HuH-7 (cell line): ENCODE measurements around the gene ARPC4.
A peak's percentile ranks its signal among the peaks of the same experiment; 100 is the strongest.

Experiments used
- DNase-seq: peaks from one replicate; pipeline ENCODE4 v3.0.0; 2011; ENCODE audit warnings: low spot score

The ARPC4 gene

DNA sequence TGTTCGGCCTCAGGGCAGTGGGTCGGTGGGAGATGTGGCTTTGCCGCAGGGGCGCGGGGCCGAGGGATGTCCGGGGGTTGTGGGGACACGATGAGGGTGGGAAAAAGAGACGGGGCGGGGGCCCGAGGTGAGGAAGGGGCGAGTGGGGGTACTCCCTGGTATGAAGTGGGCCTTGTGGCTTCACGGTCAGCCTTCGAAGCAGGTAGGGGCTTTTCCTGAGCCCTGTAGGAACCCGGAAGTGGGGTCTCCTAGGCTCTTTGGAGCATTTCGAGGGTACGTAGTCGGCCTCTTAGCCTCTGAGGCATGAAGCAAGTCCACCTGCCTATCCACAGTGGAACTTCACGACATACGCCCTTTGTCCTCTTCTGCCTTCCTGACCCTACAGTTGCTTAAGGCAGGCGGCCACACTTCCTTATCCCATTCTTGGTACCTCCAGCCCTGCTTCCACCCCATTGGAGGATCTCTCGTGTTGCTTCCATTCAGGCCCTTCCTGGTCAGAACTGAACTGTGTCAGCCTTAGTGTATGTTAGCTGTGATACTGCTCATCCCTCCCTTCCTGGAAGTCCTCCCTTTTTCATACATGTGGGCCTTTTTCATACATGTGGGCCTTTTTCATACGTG lies 389 bp downstream of the ARPC4 start:
- peak; percentile 43 for DNase-seq

DNA sequence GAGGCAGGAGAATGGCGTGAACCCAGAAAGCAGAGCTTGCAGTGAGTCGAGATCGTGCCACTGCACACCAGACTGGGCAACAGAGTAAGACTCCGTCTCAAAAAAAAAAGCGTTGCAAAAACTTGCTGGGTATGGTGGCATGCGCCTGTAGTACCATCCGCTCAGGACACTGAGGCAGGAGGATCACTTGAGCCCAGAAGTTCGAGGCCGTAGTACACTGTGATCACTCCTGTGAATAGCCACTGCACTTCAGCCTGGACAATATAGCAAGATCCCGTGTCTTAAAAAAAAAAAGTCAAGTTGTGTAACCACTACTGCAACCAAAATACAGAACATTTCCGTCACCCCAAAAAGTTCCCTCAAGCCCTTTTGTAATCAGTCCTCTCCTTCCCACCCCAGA lies 1.5 kb downstream of the ARPC4 start:
- DNase-seq, result no peak

DNA sequence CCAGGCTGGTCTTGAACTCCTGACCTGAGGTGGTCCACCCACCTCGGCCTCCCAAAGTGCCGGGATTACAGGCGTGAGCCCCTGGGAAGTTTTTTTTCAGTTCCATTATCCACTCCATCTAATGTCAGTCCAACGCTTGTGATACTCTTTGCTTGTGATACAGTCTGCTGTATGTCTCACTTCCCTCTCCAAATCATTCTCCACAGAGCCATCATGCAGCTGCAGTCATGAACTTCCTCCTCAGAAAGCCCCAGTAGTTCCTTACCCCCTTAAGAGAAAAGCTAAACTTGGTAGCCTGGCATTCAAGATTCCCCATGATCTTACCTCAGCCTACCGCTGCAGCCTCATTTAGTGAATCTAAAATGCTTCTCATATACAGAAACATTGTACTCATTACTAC lies 2.3 kb downstream of the ARPC4 start:
- no peak for DNase-seq

DNA sequence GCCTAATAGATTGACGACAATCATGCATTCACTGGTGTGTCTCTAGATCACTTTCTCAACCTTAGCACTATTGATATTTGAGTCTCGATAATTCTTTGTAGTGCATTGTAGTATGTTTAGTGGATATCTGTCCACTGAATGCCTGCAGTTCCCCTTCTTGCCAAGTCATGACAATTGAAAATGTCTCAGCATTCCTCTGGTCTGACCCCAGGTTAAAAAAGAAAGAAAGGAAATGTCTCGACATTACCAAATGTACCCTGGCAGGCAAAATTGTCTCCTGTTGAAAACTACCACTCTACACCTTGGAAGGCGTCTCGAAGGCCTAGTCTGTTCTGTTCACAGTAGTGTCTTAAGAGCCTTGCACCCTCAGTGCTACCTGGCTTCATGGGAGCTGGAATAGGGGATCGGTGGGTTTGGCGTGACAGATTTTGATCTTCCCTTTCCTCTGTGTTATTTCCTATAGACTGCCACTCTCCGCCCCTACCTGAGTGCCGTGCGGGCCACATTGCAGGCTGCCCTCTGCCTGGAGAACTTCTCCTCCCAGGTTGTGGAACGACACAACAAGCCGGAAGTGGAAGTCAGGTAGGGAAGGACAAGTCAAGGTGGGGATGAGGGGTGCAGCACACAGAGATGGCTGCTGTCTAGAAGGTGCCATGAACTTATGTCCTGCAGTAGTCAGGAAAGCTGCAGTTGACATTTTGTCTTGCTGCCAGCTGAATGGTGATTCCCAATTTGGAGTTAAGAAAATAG lies 4.5 kb downstream of the ARPC4 start:
- DNase-seq, result no peak

DNA sequence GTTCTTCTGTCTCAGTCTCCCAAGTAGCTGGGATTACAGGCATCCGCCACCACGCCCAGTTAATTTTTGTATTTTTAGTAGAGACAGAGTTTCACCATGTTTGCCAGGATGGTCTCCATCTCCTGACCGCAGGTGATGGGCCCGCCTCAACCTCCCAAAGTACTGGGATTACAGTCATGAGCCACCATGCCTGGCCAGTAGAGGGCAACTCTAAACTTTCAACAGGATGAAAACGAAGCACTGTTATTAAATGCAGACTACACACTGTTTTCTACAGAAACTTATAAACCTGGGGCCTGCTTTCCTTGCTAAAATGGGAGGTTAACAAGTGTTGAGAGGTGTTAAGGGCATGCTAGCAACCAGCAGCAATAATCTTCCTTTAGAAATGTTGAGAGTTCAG lies 7.6 kb downstream of the ARPC4 start:
- DNase-seq, result peak; percentile 47

DNA sequence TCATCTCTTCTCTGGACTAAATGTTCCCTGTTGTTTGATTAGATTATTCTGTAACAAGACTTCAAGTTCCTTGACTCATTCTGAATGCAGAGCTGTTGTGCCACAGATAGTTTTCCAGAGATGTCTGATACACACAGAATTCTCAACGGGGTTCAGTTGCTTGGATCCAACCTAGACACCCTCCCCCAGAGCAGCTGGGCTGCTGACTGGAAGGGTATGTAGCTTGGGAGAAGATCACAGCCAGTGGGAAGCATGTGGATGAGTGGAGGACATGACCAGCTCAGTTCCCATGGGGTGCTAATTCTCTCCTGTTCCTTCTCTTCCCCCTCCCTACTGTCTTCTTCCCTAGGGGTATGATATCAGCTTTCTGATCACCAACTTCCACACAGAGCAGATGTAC lies 10.6 kb downstream of the ARPC4 start:
- no peak for DNase-seq

DNA sequence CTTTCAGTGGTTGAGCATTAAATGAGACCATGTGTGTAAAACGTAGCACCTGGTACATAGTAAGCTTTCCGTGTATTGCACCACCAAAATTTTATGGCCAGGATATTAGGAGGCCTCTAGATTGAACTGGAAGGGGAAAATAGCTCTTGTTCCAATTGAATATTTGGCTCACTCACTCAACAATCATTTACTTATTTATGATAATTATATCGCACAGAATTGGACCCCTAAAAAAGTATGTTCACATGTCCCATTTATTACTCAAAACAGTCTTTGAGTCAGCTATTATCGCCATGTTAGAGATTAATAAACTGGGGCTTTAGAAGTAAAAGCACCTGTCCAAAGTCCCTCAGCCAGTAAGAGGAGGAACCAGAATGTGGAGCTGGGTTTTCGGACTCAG lies 12.1 kb downstream of the ARPC4 start:
- DNase-seq, result no peak

DNA sequence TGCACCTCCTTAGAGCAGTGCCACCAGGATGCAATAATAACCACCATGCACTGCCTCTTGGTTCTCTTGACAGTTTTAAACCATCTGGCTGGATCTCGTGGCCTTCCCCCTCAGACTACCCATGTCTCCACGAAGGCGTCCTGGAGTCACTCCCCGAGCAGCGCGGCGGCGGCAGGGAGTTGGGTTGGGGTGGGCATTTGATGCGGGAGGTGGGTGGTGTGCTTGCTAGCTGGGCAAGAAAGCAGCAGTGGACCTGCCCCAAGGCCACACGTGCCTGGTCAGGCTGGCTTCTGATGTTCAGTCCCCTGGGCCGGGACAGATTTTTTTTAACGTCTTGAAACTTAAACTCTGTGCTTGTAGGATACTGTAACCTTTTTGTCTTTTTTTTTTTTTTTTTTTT lies 13.3 kb downstream of the ARPC4 start:
- no peak for DNase-seq

DNA sequence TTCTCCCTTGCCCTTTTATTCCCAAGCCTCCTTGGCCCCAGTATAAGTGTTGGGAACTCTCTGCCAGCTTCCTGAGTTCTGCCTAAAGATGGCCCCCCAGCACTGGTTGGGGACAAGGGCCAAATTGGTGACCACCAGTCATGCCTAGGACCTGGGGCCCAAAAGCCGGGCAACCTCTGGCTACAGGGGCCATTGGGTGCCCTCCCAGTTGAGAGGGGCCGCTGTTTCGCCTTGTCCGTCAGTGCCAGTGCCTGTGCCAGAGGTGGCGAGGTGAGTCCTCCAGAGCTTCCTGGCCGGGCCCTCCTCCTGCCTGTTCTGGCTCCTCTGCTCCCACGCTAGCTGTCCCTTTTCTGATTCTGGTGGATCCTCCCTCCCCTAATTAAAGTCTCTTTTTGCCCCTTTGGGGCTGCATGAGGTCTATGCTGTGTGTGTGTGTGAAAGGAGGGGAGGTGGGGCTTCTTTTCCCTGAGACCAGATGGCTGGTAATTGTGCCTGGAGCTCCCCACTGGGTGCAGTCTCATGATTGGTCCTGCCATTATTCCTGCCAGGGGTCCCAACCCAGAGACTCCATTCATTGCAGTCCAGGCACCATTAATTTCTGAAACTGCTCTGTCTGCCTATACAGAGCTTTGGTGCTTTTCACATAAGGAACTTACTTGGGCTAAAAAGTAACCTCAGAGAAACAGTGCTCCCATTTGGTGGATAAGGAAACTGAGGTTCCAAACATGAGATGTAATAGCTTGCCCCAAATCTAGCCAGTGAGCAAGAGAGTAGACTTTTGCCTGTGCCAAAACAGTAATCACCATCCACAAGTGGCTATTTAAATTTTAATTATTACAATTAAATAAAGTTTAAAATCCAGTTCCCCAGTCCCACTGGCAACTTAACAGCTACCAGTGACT lies 14.1 kb downstream of the ARPC4 start:
- no peak for DNase-seq

DNA sequence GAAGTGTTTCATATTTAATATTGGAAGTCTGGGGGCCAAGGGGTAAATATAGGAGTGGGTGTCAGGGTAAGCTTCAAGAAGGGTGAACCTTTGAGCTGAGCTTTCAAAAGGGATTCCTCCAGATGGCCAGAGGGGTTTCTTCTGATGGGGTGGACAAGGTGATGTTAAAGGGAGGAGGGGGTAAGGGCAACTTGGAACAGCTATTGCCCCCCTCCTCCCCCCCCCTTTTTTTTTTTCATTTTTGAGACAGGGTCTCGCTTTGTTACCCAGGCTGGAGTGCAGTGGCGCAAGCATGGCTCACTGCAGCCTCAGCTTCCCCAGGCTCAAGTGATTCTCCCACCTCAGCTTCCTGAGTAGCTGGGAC lies 15.1 kb downstream of the ARPC4 start:
- no peak for DNase-seq

DNA sequence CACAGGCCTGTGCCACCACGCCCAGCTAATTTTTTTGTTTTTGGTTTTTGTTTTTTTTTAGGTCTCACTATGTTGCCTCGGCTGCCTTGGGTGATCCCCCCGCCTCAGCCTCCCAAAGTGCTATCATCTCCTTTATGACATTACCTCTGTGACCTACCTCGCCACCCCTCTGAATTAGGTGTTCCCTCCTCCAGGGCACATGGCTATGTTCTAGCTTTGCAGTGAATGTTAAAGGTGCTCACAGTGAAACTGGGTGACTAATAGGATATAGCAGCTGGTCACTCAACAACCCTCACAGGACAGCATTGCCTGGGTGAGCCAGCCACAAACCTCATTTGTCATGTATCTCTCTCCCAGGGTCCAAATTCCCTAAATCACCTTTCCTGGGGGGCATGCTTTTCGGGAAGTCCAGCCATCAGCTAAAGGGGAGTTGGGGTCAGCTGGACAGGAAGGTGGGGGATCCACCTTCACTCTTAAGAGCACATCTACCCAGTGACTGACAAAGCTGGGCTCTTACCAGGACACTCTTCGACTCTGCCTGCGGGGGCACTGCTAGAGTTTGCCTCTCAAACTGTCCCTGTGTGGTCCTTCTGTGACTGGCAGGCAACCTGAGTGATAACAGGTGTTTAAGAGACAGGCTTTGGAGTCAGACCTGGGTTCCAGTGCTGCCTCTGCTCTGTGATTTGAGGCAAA lies 15.6 kb downstream of the ARPC4 start:
- DNase-seq, result peak; percentile 90

DNA sequence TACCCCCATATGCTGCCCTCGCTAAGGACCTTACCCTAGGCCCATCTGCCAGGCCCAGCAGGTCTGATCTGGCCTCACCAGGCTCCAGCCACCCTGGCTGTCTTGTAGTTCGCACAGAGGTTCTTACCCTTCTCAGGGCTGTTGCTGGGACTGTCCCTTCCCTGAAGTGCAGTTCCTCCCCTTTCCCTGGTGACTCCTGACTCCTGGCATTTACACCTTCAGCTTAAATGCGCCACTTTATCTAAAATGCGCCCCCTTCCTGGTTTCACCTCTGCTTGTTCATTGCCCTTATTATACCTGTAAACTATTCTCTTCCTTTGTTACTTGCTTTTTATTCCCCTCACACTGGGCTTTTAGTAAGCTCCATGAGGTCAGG lies 16.3 kb downstream of the ARPC4 start:
- DNase-seq, result no peak

DNA sequence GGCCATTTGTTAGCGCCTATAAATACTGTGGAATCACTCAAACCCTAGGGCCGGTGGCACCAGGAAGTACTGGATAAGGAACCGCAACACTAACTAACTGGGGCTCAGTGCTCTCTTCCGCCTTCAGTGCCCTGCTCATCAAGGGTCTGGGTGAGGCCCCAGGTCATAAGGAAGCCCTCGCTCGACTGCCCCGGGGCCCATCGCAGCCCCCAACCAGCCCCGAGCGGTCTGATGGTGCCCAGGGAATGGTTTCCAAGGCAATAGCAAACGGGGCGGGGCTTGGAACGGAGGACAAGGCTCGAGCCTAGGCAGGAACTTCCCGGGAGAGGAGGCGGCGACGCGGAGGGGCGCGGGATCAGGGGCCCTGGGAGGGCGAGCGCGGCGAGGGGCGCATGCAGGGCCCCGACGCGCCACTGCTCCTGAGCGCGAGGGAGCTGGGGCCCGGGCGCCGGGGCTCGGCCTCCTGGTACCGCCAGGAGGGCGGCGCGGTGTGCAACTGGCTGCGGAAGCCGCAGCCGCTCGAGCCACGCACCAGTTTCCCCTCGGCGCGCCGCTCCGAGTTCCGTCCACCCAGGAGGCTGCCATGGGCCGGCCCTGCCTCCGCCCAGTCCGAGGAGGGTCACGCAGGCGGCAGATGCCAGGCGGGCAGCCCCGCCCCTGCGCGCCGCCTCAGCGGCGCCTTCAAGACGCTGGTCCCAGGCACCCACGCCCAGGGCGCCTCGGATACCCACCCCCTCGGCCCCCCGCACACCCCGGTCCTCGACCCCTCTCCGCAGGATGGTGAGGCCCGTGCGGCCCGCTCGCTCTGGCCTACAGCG lies 16.9 kb downstream of the ARPC4 start, which contains the start of gene TTLL3:
Gene TTLL3, plus strand, starts transcription at position 648 of the 818 bp plus-strand sequence. CDS start 400 bp downstream, outside the sequence.
- peak; percentile 88 for DNase-seq

DNA sequence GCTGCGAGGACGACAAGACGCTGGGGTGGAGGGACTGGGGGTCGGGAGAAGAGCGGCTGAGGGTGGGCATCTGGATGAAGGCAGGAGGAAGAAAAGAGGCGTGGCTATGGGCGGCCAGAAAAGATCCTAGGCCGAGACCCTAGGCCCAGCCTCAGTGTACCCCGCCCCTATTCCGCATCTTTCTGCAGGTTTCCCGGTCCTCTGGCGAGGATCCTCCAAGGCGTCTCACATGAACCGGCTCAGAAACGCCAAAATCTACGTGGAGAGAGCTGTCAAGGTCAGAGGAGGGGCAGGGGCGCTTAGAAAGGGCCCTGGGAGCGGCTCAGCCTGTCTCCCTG lies 17.5 kb downstream of the ARPC4 start:
- DNase-seq, result no peak

DNA sequence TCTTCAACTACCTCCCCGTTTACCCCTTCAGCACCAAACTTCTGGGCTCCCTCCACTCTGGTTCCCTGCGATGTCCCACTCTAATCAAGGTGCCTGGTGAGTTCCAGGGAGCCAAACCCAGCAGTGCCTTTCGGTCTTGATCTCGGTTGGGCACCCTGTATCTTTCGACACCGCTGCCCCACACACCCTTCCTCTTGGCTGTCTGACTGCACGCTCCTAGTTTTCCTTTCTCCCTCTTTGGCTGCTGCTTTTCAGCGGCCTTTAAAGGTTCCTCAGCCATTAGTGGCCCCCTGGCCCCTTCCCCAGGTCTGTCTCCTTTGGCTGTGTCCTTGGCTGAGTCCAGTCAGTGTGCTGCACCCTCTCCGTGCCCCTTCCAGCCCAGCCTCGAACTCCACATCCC lies 18.0 kb downstream of the ARPC4 start:
- no peak for DNase-seq

DNA sequence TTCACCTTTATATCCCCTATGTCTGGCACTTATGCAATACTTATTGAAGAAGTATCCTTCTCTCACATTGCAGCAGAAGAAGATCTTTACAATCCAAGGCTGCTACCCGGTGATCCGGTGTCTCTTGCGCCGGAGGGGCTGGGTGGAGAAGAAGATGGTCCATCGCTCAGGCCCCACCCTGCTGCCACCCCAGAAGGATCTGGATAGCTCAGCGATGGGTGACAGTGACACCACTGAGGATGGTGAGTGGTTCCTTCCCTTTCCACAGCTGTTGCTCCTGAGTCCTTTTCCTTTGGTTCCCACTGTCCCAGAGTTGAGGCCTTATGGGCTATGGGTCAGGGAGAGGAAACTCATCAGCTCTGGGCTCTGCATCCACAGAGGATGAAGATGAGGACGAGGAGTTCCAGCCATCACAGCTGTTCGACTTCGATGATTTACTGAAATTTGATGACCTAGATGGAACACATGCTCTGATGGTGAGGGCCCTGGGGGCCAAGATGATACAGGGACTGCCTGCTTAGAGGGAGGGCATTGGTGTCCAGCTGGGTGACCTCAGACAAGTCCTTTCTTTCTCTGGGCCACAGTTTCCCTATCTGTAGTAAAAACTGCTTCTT lies 20.1 kb downstream of the ARPC4 start:
- DNase-seq, result no peak

DNA sequence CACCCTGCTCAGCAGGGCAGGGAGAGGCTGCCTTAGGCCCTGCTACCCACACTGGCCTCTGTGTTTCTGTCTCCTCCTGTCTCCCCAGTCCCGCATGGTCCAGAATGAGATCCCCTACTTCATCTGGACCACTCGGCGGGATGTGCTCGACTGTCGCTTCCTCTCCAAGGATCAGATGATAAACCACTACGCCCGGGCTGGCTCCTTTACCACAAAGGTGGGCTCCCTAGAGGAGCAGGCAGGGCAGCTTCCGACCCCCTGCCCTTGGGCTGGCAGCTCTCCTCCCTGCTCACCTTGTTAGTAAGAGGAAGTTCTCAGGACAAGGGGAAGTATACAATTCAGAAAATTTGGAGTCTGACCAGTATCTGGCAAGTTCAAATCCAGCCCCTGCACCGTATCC lies 23.1 kb downstream of the ARPC4 start:
- DNase-seq, result no peak

DNA sequence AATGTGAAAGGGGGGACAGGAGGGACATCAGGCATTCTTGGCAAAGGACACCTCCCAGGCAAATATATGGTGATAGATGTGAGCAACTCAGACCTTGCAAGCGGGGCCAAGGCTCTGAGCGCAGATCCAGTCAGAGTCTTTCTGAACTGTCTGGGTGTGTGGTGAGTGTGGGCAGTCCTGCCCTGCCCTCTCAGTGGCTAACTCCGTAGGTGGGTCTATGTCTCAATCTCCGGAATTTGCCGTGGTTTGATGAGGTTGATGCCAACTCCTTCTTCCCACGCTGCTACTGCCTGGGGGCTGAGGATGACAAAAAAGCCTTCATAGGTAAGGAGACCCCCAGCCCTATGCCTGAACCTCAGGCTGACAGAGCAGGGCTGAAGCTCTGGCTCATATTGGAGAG lies 24.6 kb downstream of the ARPC4 start:
- no peak for DNase-seq

DNA sequence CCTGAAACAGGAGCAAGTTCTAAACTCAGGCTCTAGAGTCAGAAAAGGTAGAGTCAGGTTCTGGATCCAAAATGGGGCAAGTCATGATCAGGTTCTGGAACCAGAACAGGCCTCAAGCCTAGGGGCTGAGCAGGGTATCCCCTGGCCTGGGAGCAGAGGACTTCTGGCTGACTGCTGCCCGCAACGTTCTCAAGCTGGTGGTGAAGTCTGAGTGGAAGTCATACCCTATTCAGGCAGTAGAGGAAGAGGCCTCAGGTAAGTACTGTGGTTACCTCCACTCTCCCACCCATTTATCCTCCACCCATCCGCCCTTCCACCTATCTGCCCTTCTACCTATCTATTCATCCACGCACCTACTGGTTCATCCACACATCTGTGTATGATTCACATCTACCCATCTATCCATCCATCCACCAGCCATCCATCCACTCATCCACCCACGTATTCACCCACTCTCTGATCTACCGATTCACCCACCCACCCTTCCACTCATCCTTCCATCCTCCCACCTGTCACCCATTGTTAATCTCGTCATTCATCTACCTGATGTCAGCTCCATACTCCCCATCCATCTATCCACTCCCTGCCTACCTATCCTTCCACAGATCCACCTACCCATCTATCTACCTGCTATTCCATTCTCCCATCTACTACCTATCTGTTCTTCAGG lies 25.9 kb downstream of the ARPC4 start:
- no peak for DNase-seq

DNA sequence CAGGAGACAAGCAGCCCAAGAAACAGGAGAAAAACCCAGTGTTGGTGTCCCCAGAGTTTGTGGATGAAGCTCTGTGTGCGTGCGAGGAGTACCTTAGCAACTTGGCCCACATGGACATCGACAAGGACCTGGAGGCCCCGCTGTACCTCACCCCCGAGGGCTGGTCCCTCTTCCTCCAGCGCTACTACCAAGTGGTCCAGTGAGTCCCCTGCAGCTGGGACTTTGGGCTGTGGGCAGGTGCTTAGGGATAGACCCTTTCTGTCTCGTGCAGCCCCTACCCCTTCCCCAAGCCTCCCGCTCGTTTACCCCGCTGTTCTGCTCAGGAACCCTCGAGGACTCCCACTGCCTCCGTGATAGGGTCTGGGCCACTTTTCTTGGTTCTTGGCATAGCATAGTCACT lies 27.7 kb downstream of the ARPC4 start:
- DNase-seq, result no peak

DNA sequence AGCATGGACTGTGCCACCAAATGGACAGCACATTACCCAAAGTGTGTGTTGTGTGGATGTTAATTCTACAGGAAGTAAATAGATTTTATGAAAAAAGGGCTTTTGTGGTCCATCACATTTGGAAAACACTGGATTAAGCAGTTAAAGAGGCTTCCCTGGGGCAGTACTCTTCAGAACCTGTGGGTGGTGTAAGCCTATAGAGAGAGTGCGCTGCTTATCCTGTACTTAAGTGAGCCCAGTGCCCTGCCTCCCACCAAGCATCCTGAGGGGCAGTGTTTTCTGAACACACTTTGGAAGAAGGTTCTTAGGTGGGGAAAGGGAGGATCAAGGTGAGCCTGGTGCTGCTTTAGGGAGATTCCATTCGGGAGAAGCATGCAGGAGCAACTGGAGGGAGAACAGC lies 28.1 kb downstream of the ARPC4 start:
- peak; percentile 58 for DNase-seq
